T-helper 9 cell (primary cell): ENCODE results near the gene DDIT4.

ENCODE experiments used
- DNase-seq: peaks from one replicate; pipeline ENCODE4 v3.0.0-alpha.2; 2020

The DDIT4 gene

DNA sequence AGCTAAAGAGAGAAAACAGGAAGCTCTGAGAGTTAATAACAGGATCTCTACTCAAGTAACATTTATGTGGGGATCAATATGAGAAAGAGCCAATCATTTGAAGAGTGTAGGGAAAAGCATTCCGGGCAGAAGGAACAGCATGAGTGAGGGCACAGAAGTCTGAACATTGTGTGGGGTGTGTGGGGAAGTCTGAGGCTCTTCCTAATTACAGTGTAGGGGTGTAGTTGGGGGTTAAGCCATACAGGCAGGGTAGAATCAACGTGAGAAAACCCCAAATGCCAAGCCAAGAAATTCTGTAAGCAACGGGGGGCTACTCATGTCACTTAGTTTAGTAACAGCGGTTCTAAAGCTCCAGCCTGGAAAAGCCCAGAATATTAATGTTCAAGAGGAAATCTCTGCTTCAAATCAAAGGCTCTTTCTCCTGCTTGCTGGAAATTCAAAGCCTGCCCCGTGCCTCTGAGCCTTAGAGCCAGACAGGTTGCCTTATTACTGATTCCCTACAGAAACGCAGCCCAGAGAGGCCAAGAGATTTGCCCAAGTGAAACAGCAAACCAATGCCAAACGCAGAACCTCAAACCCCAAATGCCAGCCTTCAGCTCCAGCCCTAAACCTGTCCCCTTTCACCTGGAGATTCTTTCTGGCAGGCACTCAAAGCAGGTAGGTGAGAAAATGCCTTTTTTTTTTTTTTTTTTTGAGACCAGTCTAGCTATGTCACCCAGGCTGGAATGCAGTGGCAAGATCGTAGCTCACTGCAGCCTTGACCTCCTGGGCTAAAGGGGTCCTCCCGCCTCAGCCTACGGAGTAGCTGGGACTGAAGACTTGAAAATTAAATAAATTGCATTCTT is 44.9 kb downstream of the DDIT4 start:
- DNase-seq: no peak

DNA sequence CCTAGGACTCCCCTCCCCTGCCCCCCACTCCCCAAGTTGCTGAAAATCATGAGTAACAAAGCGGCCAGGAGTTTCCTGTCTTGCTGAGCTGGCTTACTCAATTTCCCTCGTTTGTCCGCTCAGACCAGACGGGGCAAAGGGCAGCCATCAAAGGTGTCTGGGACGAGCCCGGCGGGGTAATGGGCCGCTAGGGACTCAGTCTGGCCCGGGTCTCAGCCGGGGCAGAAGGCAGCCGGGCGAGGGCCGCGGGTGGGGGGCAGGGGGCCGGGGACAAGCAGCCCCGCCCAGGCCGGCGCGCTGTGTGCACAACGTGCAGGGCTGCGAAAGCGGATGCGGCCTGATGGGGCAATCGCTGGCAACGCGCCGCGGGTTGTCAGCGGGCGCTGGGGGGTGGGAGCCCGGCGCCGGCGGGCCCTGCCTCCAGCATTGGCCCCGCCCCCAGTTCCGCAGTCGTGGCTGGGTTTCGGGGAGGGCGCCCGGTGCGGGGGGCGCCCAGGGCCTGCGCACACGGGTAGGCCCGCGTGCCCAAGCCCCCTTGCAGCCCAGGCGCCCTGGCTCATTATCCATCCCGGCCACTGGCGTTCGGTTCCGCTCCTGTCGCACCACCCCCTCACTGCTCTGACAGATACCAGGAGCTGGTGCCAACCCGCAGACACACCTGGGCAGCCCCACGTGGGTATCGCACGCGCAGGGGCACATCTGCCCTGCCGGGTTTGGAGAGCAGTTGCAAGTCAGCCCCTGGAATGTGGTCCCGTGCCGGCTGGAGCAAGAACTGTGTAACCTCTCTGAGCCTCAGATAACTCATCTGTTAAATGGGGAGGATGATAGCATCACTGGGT is 45.9 kb downstream of the DDIT4 start:
- DNase-seq: peak; percentile 79

DNA sequence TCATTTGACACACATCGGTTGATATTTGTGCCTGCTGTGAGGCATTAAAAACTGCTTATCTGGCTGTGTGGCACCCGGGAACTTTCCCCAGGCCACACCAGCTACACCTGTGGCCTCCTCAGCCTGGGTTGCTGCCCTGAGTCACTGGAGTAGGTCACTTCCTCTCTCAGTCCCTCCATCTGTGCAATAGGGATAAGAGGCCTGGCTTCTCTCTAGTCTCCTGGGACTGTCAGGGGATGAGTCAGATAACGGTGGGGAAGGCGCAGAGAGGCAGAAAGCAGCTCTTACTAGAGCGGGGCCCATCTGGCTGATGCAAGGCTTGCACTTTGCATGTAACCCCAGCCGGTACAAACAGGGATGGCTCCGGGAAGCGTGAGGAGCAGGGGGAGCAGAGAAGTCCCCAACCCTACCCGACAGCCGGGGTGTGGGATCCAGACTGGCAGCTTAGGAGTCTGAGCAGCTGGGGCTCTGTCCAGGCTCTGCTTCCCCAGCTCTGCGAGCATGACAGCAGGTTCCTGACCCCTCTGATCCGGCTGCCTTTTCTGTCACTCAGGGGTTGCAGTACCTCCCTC is 47.0 kb downstream of the DDIT4 start:
- peak; percentile 48 for DNase-seq

DNA sequence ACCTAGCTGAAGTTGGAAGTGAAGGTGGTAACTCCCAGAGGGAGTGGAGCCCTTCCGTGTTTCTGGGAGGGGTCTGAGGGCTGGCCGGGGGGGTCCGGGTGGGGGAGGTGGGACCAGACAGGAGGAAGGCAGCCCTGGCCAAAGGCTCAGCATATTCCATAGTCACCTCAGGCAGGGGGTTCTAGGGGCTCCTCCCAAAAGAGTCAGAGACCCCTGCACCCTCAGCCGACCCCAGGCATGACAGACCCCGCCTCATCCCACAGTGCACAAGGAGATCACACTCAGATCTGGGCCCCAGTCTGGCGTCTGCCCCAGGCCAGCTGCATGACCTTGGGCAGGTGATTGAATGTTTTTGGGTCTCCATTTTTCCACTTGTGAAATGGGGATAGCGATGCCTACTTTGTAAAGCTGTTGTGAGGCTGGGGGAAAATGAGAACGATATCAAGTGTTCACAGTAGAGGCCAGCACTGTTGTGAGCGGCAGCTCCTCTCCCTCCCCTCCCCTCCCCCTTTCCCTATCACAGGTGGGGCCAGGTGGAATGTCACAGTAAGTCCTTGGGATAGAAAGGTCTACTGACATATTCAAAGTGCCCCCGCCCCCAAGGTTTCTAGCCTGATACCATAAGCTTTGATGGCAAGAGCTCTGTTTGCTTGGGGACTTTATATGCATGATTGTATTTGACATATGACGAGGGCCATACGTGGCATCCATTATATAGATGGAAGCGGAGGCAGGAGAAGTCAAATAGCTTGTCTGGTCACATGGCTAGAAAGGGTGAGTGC is 47.7 kb downstream of the DDIT4 start:
- DNase-seq: no peak

DNA sequence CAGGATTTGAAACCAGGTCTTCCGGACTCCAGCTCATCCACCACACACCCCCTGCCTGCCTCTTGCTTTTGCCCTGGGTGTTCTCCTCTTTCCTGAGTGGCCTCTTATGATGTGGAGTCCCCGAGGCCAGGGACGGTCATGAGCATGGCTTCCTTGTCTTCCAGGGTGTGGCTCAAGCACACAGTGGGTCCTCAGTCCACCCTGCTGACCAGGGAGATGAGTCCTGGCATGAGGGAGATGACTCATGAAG is 48.2 kb downstream of the DDIT4 start:
- no peak for DNase-seq

DNA sequence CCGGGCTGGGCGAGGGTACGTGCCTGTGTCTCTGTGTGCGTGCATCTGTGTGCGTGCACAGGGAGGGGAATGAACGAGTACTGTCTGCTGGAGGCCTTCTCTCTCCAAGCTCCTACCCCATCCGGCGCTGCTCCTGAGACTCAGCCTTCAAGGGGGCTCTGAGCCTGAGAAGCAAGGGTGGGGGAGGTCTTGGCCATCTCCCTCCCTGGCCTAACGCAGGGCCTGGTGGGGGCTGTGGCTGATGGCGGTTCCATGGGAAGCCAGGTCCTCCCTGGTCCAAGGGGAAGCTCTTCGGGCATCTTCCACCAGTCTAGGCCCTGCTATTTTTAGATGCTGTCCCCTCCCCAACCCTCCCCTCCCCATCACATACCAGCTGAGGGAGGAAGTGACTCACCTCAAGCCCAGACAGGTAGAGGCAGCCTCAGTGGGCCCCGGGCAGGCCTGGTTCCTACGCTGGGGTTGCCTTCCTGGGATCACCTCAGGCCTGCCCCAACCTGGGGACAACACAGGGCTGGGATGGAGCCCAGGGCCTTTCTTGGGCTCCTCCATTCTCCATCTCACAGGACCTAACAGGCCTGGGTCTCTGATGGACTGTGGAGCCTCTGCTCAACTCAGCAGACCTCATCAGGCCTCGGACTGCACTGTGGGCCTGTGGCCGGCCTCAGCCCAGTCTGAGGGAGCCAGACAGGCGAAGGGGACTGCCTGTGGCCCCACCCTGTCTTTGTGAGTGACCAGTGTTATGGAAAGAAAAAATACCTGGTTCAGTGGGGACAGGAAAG is 48.7 kb downstream of the DDIT4 start:
- DNase-seq: peak; percentile 55

DNA sequence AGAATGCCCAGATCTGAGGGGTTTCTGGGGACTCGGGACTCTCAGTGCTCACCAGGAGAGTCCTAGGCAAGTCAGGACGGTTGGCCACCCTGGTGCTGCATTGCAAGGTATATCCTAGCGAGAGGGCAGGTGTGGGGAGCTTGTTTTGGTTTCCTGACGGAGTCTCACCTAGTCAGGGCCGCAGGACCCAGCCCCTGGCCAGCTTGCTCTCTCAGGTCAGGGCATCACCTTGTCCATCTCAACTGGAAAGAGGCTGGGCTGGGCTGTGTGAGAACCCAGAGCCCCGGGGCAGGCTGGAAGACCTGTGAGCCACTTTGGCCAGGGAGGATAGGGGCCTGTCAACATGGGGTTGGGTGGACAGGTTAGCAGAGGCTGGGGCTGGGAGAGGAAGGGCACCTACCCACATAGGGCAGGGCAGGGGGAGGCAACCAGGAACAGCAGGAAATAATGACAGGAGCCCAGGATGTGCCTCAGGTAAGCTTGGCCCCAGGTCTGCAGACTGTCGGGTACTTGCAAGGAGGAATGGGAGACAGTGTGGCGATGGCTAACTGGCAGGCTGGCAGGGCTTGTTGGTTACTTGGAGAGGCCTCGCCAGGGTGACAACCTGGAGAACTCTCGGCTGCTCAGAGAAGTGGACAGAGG is 49.5 kb downstream of the DDIT4 start:
- no peak for DNase-seq

DNA sequence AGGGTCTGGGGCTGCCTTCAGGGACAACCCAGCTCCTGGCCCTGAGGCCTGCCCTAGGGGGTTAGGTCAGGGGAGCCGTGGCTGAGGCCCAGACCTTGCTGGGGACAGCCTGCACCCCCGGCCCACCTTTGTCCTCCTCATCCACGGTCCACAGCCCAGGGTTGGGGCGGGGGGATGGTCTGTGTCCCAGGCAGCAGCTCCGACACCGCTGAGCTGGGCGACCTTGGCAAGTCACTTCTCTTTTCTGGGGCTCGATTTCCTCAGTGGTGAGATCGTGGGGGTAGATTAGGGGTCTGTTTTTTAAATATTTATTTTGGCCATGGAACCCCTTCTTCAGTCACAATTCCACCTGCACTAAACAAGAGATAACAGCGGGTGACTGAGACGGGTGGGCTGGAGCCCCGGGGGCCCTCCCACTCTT is 50.1 kb downstream of the DDIT4 start:
- no peak for DNase-seq
